Stimulated activated CD4-positive, alpha-beta T cell treated with anti-CD3 and anti-CD28 coated beads, Interleukin-1b, Interleukin-23, amount 100 ng/mL, for 4 hours (primary cell): ENCODE results near the gene RCOR1.
"Not testable (repeated sequence)": the region's sequence is repeated elsewhere in the genome, so short reads cannot be mapped to it uniquely, and the experiment has no call there.

Experiments used
- DNase-seq, 2 donors: peaks; one replicate each; pipeline ENCODE4 v3.0.0-alpha.2; 2020; ENCODE audit warnings: low read depth in 2 of 2

RCOR1 gene

GRCh38 chr14:102571043-102571442 is 21.4 kb upstream of the RCOR1 start:
- DNase-seq: no peak

DNA sequence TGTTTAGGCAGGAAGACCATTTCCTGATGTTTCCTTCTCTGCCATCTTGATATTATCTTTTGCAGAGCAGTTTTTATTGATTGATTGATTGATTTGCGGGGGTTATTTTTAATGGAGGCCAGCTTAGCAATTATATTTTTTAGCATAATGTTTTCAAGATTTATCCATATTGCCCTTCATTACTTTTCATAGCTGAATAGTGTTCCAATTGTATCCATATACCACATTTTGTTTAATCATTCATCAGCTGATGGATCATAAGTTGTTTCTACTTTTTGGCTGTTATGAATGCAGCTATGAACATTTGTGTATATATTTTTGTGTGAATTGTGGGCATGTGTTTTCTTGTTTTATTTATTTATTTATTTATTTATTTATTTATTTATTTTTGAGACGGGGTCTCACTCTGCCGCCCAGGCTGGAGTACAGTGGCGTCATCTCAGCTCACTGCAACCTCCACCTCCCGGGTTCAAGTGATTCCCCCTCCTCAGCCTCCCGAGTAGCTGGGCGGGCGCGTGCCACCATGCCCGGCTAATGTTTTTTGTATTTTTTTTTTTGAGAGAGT is 20.9 kb upstream of the RCOR1 start:
- DNase-seq: no peak

DNA sequence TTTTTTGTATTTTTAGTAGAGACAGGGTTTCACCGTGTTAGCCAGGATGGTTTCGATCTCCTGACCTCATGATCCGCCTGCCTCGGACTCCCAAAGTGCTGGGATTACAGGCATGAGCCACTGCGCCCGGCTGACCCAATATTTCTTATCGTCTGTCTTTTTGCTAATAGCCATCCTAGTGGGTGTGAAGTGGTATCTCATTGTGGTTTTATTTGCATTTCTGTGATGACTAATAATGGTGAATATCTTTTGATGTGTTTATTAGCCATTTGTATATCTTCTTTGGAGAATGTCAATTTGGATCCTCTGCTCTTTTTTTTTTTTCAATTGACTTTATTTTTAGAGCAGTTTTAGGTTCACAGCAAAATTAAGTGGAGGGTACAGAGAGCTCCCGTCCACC is 19.3 kb upstream of the RCOR1 start:
- not testable (repeated sequence) for DNase-seq

GRCh38 chr14:102573591-102574046 is 18.8 kb upstream of the RCOR1 start:
- DNase-seq: no peak

- DNase-seq: no peak
Measured at GRCh38 chr14:102574281-102575159, 17.9 kb upstream of the RCOR1 start.

- DNase-seq: no peak
Measured at GRCh38 chr14:102575160-102575845, 17.1 kb upstream of the RCOR1 start.

DNA sequence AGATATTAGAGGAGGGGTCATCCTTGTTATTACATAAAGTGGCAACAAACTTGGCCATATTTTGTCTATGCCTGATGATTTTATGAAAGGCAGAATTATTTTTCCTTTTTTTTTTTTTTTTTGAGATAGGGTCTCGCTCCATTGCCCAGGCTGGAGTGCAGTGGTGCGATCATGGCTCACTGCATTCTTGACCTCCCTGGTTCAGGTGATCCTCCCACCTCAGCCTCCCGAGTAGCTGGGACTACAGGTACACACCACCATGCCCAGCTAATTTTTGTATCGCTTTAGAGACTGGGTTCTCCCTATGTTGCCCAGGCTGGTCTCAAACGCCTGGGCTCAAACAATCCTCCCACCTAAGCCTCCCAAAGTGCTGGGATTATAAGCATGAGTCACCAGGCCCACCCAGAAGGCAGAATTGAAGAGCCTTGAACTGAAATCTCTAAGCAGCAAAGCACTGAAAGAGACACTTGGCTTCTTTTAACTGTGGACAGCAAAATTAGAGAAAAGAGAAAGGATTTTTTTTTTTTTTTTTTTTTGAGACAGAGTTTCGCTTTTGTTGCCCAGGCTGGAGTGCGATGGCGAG is 16.5 kb upstream of the RCOR1 start:
- not testable (repeated sequence) for DNase-seq

DNA sequence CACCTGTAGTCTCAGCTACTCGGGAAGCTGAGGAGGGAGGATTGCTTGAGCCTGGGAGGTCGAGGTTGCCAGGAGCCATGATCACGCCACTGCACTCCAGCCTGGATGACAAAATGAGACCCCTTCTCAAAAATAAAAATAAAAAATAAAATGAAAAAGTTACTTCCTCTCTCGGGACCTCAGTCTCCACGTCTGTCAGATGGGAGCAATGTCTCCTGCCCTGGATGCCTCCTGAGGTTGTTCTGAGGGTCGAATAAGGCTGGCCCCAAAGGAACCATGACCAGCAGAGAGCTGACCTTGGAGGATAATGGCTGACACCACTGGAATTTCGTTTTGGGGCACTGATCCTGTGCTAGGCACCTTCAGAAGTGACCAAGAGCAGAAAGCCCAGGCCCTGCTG is 13.6 kb upstream of the RCOR1 start:
- no peak for DNase-seq

DNA sequence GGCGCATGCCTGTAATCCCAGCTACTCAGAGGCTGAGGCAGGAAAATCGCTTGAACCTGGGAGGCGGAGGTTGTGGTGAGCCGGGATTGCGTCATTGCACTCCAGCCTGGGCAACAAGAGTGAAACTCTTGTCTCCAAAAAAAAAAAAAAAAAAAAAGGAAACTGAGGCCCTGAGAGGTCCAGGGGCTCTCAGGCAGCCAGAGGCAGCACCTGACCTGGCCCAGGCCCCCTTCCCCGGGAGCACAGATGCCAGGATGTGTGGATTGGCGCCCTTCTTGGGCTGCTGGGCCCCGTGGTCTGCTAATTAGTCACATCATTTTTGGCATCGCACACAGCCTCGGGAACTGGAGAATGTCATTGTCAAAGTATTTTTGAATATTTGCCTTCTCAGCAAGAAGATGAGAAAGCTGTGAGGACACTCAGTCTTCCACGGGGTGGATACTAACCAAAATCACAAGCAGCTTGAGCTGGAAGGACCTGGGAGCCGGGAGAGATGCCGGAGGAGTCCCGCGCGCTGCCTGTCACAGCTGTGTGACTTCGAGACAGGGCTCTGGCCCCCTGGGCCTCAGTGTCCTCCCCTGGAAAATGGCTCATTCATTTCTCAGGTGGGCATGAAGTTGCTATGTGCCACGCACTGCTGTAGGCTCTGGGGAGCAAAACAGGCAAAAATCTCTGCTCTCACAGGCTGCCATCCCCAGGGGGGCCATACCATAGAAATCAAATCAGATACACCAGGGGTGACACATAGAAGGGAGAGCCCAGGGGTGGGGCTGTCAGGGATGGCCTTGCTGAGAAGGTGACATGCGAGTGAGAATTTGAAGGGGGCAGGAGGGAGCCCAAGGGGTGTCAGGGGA is 12.5 kb upstream of the RCOR1 start:
- no peak for DNase-seq

DNA sequence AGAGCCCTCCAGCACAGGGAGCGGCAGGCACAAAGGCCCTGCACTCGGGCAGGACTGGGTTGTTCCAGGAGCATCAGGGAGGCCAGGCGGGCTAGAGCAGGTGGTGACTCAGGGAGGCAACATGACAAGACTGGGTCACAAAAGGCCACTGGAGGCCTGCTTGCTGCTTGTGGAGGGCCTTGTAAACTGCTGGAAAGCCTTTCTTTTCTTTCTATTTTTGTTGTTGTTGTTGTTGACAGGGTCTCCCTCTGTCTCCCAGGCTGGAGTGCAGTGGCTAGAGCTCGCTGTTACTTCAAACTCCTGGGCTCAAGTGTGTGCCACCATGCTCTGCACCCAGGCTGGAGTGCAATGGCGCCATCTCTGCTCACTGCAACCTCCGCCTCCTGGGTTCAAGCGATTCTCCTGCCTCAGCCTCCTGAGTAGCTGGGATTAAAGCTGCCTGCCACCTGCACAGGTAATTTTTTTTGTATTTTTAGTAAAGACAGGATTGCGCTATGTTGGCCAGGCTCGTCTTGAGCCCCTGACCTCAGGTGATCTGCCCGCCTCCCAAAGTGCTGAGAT is 11.8 kb upstream of the RCOR1 start:
- DNase-seq: no peak

DNA sequence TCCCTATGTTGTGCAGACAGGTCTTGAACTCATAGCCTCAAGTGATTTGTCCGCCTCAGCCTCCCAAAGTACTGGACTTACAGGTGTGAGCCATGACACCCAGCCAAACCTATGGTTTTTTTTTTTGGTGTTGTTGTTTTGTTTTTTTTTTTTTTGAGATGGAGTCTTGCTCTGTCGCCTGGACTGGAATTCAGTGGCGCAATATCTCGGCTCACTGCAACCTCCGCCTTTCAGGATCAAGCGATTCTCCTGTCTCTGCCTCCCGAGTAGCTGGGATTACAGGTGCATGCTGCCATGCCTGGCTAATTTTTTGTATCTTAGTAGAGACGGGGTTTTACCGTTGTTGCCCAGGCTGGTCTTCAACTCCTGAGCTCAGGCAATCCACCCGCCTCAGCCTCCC is 11.3 kb upstream of the RCOR1 start:
- no peak for DNase-seq

DNA sequence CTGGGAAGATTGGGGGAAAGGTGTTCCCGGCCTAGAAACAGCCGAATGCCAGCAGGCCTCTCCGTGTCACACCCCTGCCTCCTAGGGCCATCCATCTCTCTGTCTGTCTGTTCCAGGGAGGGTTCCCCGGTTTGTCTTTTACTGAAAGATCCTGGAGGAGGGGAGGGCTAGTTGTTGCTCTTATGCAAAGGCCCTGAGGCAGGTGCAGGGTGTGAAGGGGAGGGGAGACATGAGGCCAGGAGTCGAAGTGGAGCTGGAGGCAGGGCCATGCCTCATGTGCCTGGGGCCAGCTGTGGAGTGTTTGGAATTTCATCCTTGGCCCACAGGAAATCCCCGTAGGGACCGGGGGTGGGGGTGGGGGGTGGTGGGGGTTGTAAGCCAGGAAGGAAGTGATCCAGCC is 8.7 kb upstream of the RCOR1 start:
- no peak for DNase-seq

DNA sequence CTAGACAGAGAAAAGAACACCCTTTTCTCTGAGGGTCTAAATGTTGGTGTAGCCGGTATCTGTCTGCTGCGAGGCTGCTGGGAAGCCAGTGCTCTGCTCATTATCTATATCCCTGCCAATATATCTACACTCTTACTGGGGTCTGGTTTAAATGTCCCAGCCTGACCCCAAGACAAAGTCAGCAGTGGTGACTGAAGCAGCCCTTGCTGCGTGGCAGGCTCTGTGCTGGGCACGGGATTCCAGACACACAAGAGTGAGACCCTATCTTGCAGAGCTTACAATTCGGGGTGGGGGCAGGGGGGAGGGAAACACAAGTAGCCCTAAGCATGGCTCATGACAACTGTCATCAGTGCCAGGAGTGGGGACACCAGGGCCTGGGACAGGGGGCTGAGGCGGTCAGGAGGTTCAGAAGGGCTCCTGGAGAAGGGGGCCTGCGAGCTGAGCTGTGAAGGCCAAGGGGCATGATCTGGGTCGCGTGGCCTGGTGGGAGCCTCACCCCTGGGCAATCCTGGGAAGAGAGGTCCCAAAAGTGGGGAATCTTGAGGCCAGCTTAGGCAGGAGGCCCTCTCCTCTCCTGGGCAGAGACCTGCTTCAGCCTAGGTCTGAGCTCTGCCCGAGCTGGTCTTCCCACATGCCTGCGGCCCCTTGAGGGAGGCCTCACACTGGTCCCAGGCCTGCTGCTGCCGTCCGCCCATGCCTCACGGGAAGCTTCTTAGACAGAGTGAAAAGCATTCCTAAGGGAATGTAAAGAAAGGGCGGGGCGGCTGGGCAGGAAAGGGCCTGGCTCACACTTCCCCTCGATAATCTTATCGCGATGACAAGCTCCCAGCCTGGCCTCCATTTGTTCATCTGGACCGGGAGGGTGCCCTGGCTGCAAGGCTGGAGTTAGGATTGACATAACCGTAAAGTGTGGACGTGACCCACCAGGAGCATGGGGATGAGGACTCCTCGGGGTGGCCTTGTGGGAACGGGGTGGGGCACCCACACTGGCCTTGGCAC is 7.3 kb upstream of the RCOR1 start:
- DNase-seq: no peak

DNA sequence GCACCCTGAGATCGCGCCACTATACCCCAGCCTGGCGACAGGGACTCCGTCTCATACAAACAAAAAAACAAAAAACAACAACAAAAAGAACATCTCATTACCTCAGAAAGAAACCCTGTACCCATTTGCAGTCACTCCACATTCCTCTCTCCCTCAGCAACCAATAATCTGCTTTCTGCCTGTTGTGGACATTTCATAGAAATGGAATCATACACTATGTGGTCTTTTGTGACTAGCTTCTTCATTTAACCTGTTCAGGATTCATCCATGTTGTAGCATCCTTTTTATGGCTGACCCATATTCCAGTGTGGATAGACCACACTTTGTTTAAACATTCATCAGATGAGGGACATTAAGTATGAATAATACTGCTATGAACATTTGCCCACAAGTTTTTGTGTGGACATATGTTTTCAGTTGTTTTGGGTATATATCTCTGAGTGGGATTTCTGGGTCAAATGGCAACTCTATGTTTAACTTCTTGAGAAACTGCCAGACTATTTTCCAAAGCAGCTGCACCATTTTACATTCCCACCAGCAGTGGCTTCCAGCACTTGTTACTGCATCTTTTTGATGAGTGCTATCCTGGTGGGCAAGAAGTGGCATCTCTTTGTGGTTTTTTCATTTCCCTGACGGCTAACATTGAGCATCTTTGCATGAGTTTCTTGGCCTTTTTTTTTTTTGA is 5.9 kb upstream of the RCOR1 start:
- DNase-seq: no peak

- no peak for DNase-seq
Measured at GRCh38 chr14:102588821-102589220, 3.6 kb upstream of the RCOR1 start.

DNA sequence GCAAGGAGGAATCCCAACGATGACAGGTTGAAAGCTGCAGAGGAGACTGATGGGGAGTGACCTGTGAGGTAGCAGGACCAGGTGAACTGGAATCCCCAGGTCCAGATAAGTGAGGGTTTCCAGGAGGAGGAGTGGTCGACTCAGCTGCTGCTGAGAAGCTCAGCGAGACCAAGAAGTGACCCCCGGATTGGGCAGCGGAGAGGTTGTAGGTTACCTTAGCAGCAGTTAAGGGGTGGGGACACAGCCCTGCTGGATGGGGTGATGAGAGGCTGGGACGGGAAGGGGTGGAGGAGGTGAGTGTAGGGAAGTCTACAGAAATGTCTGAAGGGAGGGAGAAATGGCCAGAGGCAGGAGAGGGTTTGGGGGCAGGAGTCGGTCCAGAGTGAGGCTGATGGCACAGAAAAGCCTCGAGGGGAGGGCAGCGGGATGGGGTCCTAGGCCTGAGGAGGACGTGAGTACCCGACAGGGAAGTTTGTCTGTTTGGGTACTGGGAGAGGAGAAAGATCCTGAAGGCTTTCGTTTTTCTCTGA is 2.6 kb upstream of the RCOR1 start:
- DNase-seq: no peak

- DNase-seq: no peak
Measured at GRCh38 chr14:102590667-102591099, 1.8 kb upstream of the RCOR1 start.

- peak in 1 of 2 donors; percentile 5 for DNase-seq
Measured at GRCh38 chr14:102591372-102591943, 991 bp upstream of the RCOR1 start.

DNA sequence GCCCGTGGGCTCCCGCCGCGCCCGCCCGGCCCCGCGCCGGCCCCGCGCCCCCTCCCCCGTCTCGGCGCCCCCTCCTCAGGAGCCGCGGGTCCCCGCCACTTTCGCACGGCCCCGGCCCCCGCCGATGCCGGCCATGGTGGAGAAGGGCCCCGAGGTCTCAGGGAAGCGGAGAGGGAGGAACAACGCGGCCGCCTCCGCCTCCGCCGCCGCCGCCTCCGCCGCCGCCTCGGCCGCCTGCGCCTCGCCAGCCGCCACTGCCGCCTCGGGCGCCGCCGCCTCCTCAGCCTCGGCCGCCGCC is 263 bp downstream of the RCOR1 start:
- DNase-seq: peak in 1 of 2 donors; percentile 7
